ENCODE results near the gene TDRD10. TPM values are rescaled to one million over a fixed set of nuclear protein-coding genes. Genes with fewer than 3 reads are reported as not detected.

TDRD10 gene
- total and polyA plus RNA-seq, 2 donors from 2014 or later: 2.3 to 4.7 TPM

DNA sequence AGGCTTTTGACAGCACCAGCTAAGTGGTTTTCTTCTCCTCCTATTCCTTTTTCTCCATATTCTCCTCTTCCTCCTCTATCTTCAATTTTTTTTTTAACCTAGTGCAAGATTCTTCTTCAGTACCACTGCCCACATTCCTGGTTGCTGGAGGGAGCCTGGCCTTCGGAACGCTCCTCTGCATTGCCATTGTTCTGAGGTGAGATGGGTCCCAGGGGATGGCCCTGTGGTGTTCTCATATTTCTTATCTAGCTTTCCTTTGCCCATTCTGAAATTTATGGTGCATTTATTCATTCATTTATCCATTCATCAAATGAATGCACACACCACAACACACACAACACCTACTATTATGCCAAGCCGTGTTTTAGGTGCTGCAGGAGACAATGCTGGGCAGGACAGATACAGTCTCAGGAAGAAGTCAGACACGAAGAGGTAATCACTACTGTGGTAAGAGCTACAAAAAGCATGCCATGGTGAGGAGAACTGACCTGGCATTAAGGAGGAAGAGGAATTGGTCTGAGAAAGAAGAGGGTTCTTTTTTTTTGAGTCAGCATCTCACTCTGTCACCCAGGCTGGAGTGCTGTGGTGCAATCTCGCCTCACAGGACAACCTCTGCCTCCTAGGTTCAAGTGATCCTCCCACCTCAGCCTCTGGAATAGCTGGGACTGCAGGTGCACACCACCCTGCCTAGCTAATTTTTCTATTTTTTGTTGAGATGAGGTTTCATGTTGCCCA lies 47.5 kb upstream of the TDRD10 start:
- Histone ChIP-seq H3K9ac (ENCODE audit: low read length in 3 of 3) (no peak overlapping the region), H3K4me1 (ENCODE audit: control insufficient read depth in 2 of 3, insufficient read depth in 2 of 3, low read depth in 1 of 3, low read length in 3 of 3) (no peaks in the 10 kb centered on the region), H3K36me3 (ENCODE audit: control insufficient read depth in 2 of 3, insufficient read depth in 3 of 3, low read length in 3 of 3) (peaks cover 0 to 16% (median 12%) of the 10 kb centered on the region in 3 donors), H3K27ac (ENCODE audit: low read depth in 2 of 2, low read length in 2 of 2) (no peak overlapping the region), H3K27me3 (ENCODE audit: control insufficient read depth, insufficient read depth, low read length) (no peaks in the 10 kb centered on the region), H3K4me3 (ENCODE audit: low read length in 3 of 3) (no peak overlapping the region), H3K9me3 (ENCODE audit: control insufficient read depth in 2 of 3, insufficient read depth in 1 of 3, low read length in 3 of 3) (no peaks in the 10 kb centered on the region)
- FAIRE-seq: no peak
- TF ChIP-seq, protein P1, sequence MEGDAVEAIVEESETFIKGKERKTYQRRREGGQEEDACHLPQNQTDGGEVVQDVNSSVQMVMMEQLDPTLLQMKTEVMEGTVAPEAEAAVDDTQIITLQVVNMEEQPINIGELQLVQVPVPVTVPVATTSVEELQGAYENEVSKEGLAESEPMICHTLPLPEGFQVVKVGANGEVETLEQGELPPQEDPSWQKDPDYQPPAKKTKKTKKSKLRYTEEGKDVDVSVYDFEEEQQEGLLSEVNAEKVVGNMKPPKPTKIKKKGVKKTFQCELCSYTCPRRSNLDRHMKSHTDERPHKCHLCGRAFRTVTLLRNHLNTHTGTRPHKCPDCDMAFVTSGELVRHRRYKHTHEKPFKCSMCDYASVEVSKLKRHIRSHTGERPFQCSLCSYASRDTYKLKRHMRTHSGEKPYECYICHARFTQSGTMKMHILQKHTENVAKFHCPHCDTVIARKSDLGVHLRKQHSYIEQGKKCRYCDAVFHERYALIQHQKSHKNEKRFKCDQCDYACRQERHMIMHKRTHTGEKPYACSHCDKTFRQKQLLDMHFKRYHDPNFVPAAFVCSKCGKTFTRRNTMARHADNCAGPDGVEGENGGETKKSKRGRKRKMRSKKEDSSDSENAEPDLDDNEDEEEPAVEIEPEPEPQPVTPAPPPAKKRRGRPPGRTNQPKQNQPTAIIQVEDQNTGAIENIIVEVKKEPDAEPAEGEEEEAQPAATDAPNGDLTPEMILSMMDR (IDR thresholded peaks at IDR 0.05; ENCODE audit: borderline replicate concordance, extremely low read depth, insufficient read depth): no peak
- DNase-seq: no peak
- intact Hi-C loops (cut with DNase I): no loop called here

DNA sequence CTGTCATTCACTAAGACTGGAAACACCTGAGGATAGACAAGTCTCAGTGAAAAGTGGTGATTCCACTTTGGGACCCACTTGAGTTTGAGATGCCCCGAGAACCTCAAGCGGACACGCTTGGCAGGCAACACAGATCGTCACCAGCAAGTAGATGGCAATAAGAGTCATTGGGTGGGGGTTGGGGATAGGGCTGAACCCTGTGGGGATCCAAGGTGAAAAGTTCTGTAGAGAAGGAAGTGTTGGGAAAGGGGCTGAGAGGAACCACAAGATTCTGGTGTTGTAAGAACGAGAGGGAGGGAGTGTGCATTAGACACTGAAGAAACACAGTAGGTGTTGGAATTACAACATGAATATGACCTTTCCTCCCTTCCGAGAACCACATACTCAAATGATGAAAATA lies 45.4 kb upstream of the TDRD10 start:
- no peak overlapping the region for H3K27ac ChIP-seq (ENCODE audit: low read depth in 2 of 2, low read length in 2 of 2)
- intact Hi-C loops (cut with DNase I): no loop called here
- H3K9me3 ChIP-seq (ENCODE audit: control insufficient read depth in 2 of 3, insufficient read depth in 1 of 3, low read length in 3 of 3): no peaks in the 10 kb centered on the region
- H3K4me1 ChIP-seq (ENCODE audit: control insufficient read depth in 2 of 3, insufficient read depth in 2 of 3, low read depth in 1 of 3, low read length in 3 of 3): no peaks in the 10 kb centered on the region
- TF ChIP-seq, protein P1 (IDR thresholded peaks at IDR 0.05; ENCODE audit: borderline replicate concordance, extremely low read depth, insufficient read depth): no peak
- DNase-seq: no peak
- no peaks in the 10 kb centered on the region for H3K27me3 ChIP-seq (ENCODE audit: control insufficient read depth, insufficient read depth, low read length)
- no peak overlapping the region for H3K4me3 ChIP-seq (ENCODE audit: low read length in 3 of 3)
- H3K36me3 ChIP-seq (ENCODE audit: control insufficient read depth in 2 of 3, insufficient read depth in 3 of 3, low read length in 3 of 3): peaks cover 0 to 11% (median 8%) of the 10 kb centered on the region in 3 donors
- H3K9ac ChIP-seq (ENCODE audit: low read length in 3 of 3): no peak overlapping the region
- FAIRE-seq: no peak

DNA sequence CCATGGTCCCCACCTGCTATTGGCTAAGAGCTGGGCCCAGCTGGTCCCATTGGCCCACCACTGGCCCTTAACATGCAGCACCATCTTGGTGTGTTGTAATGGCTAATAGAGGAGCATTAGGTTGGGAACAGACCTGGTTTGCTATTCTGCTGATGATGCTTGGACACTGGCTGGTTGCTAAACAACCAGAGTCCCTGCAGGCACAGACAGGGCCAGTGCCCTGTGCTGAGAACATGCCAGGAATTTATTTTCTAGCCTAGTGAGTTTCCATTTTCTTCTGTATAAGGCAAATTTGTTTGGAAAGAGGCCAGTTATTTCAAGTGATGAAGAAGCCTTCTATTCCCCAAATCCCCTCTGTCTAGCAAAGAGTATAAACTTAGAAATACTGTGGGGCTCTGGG lies 42.9 kb upstream of the TDRD10 start:
- FAIRE-seq (no peak), DNase-seq (no peak)
- Histone ChIP-seq H3K4me3 (ENCODE audit: low read length in 3 of 3) (no peak overlapping the region), H3K27me3 (ENCODE audit: control insufficient read depth, insufficient read depth, low read length) (no peaks in the 10 kb centered on the region), H3K4me1 (ENCODE audit: control insufficient read depth in 2 of 3, insufficient read depth in 2 of 3, low read depth in 1 of 3, low read length in 3 of 3) (peaks cover 0 to 14% (median 5%) of the 10 kb centered on the region in 3 donors), H3K27ac (ENCODE audit: low read depth in 2 of 2, low read length in 2 of 2) (no peak overlapping the region), H3K9ac (ENCODE audit: low read length in 3 of 3) (no peak overlapping the region), H3K36me3 (ENCODE audit: control insufficient read depth in 2 of 3, insufficient read depth in 3 of 3, low read length in 3 of 3) (peaks cover 0 to 11% (median 0%) of the 10 kb centered on the region in 3 donors), H3K9me3 (ENCODE audit: control insufficient read depth in 2 of 3, insufficient read depth in 1 of 3, low read length in 3 of 3) (no peaks in the 10 kb centered on the region)
- TF ChIP-seq, protein P1 (IDR thresholded peaks at IDR 0.05; ENCODE audit: borderline replicate concordance, extremely low read depth, insufficient read depth): no peak
- intact Hi-C loops (cut with DNase I): no loop called here
